HFF-Myc (cell line): Measurements from ENCODE around the gene NT5DC3.
"Not testable (repeated sequence)": the region's sequence is repeated elsewhere in the genome, so short reads cannot be mapped to it uniquely, and the experiment has no call there.

Experiments used
- DNase-seq: peaks from one replicate; pipeline ENCODE4 v3.0.0-alpha.2; 2011; ENCODE audit warnings: low read depth; ENCODE audit errors: extremely low read depth
- H3K4me3 ChIP-seq: replicated peaks from 2 replicates; pipeline ENCODE4 v1.5.1; 2011; ENCODE audit warnings: low read depth, mild to moderate bottlenecking, control low read depth, low read length
- TF ChIP-seq, protein P1 (sequence below): IDR thresholded peaks from 2 replicates; pipeline ENCODE4 v1.5.1; 2012; ENCODE audit warnings: mild to moderate bottlenecking, low read depth, low read length, control low read depth; ENCODE audit errors: missing control alignments

Gene NT5DC3

DNA sequence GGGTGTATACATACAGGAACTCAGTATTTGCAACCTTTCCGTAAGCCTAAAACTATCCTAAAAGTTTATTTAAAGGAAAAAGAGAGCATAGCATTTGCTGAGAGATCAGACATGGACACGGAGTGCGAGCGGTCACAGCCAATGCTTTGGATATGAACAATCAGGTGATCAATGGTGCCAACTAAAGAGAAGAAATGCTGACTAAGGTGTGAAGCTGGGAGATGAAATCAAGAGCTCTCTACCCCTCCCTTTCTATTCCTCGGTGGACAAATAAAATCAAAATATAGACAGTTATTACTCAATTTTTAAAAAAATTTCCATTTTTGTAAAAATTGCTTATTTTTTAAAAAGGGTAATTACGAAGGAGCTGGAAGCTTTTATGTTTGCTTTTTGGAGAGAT is 29.2 kb downstream of the NT5DC3 start:
- no peak overlapping the region for H3K4me3 ChIP-seq
- TF ChIP-seq, protein P1, sequence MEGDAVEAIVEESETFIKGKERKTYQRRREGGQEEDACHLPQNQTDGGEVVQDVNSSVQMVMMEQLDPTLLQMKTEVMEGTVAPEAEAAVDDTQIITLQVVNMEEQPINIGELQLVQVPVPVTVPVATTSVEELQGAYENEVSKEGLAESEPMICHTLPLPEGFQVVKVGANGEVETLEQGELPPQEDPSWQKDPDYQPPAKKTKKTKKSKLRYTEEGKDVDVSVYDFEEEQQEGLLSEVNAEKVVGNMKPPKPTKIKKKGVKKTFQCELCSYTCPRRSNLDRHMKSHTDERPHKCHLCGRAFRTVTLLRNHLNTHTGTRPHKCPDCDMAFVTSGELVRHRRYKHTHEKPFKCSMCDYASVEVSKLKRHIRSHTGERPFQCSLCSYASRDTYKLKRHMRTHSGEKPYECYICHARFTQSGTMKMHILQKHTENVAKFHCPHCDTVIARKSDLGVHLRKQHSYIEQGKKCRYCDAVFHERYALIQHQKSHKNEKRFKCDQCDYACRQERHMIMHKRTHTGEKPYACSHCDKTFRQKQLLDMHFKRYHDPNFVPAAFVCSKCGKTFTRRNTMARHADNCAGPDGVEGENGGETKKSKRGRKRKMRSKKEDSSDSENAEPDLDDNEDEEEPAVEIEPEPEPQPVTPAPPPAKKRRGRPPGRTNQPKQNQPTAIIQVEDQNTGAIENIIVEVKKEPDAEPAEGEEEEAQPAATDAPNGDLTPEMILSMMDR: no peak
- DNase-seq: no peak

DNA sequence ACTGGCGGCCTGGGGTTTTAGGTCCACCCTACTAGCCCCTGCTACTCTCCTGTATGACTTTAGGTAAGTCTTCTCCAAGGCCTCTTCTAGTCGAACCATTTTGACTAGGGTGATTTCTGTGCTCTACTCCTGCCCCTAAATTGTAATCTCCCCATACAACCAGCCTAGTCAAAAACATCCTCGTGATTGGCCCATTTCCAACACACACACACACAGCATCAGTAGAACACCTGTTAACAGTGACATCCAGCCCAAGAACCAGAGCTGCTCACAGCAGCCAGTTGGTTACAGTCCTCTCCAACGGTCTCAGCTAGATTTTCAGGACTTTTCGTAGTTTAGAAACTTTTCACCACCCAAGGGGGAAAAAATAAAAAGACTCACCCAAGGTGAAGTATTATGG is 30.9 kb downstream of the NT5DC3 start:
- TF ChIP-seq, protein P1: no peak
- no peak for DNase-seq
- no peak overlapping the region for H3K4me3 ChIP-seq

DNA sequence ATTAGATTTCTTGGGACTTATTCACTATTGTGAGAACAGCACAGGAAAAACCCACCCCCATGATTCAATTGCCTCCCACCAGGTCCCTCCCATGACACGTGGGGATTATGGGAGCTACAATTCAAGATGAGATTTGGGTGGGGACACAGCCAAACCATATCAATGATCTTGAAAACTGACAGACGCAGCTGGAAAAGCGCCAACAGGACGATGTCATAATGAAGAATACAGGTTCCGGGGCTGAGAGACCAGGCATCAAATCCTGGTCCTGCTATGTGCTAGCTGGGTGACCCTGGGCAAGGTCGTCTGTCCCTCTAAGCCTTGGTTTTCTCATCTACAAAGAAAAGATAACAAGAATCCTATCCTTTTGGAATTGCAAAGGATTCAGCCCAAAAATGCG is 31.4 kb downstream of the NT5DC3 start:
- DNase-seq: not testable (repeated sequence)

DNA sequence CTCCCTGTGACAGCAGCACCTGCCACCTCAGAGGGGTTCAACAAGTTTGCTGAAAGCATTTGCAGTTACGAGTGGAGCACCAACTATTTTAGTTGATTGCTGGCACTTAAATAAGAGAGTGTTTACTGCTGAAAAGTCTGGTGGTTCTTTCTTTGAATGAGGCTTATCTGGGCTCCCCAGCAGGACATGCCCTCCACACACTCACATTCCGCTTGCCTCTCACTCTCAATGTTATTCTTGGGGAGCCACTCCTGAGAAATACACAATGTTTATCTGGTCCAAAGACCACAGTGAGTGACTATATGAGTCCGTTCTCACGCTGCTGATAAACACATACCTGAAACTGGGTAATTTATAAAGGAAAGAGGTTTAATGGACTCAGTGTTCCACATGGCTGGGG is 31.9 kb downstream of the NT5DC3 start:
- TF ChIP-seq, protein P1: no peak
- DNase-seq: no peak
- no peak overlapping the region for H3K4me3 ChIP-seq

More for the DNA sequence above, 31.4 kb downstream of the NT5DC3 start:
- not testable (repeated sequence) for H3K4me3 ChIP-seq

DNA sequence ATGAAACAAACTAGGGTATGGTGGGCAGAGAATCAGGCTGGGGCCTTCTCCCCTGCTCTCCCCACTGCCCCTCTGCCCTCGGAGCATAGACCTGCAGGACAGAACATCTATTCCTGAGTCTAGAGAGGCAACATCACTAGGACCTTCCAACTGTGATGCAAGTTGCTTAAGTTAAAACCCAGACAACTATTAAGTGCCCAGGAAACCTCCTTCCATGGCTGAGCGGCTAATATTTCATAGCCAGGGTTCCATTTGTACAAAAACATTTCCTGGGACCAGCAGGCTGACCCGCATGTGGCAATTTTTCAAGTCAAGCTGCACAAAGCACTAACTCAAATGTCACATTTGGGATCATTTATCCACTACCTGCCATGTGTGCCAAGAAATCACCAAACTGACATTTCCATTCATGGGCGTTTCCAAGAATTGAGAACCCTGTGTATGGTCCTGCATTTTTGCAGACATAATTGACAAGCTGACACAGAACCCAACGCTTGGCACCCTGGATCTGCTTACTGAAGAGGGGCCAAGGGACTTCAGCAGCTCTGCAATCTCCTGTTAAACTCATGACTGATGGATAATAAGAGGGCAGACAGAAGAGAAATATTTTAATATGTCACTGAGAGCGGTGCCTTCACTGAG is 32.7 kb downstream of the NT5DC3 start:
- DNase-seq: no peak
- TF ChIP-seq, protein P1: no peak
- H3K4me3 ChIP-seq: no peak overlapping the region

DNA sequence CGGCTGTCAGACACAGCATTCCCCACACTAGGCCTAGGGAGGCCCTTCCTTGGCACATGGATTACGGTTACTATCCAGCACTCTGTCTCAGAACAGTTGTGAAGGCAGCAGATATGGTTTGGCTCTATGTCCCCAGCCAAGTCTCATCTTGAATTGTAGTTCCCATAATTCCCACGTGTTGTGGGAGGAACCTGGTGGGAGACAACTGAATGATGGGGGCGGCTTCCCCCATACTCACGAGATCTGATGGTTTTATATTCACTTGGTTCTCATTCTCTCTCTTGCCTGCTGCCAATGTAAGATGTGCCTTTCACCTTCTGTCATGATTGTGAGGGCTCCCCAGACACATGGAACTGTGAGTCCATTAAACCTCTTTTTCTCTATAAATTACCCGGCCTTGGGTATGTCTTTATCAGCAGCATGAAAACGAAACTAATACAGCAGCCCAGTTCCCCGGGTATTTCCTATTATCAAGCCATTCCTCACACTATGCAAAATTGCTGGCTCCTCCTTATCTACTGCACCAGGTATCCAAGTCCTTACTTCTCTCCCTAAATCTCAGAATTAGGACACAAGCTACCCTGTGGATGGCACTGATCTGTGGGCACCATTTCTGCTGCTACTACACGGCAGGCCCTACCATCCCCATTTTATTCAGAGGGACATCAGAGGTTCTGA is 33.3 kb downstream of the NT5DC3 start:
- no peak overlapping the region for H3K4me3 ChIP-seq
- no peak for DNase-seq
- TF ChIP-seq, protein P1: no peak

DNA sequence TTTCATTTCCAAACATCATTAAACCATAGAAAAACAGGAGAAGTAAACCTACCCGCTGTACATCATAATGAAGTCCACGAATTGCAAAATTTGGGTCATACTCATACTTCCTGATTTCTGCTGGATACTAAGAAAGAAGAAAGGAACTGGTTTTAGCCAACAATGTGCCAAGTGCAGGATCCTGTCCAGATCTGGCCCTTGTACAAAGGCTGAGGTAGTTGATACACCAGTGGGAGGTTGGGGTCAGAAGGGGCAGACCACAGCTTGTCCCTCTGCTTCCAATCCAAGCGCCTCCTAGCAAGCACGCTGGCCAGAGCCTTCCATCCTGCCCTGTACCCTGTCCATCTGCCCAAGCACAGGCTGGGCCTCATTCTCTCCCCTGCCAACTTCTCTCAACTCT is 34.2 kb downstream of the NT5DC3 start:
- H3K4me3 ChIP-seq: no peak overlapping the region
- DNase-seq: no peak
- TF ChIP-seq, protein P1: no peak
